NCI-H2081 treated with DMSO at 0.1 percent for 48 hours (cell line): ENCODE measurements around the gene EDIL3.

Source experiments
- DNase-seq: peaks from one replicate; lab custom pipeline; 2025; lab: John Stamatoyannopoulos, UW

EDIL3 gene

GRCh38 chr5:84384604-84385575, at the start of gene EDIL3:
Gene EDIL3 (minus strand): TSS chr5:84384880. CDS start chr5:84384374, 506 bp downstream.
- no peak for DNase-seq

GRCh38 chr5:84433461-84433860, 48.8 kb upstream of the EDIL3 start:
- no peak for DNase-seq

DNA sequence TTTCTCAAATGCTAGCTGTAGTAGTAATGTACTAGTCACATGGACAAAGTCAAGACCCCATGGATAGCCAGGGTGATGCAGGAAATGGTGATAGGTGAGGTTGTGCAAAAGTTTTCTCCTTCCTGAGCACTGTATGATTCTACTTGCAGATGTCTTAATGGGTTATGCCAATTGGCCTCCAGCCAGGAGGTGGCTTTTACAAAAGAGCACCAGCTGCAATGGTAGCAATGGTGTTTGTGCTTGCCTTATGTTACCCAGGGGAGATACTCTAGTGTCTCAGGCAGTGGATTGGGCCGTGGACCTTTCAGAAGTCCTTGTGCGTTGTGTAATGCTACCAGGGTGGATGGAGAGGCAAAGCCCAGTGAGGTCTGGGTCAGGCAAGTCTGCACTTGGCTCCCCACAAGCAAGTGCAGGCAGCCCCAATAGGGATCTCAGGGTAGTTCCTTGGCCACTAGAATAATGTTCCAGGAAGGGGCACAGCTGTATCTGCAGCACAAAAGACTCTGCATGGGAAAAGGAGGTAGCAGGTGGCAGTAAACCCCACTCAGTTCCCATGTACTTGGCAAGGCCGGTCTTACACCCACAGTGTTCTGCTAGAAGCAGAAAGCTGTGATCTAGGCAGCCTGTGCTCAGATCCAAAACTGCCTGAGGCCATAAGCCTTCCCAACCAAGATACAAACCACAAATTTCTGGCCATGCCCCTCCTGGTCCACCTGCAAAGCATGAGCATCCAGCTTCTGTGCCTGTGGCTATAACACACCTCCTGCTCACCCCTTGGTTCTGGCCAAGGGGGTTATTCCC, 46.4 kb upstream of the EDIL3 start:
- DNase-seq, result no peak

DNA sequence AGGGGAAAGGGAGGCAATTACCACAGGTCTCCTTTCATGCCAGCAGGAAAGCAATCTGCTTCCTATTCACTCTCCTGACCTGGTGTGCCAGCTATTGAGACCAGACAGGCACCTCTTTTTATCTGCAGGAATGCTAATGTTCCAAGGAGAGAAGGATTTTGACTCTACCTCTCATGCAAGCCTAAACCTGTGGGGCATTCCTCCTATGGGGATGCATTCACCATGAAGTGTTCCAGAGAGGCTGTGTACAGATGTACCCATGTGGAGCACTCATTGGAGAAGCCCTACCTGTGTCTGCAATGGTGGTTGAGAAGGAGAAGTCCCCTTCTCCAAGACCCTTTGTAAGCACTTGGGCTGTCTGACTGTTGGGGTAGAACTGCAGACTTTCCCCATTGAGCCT, 45.4 kb upstream of the EDIL3 start:
- no peak for DNase-seq

DNA sequence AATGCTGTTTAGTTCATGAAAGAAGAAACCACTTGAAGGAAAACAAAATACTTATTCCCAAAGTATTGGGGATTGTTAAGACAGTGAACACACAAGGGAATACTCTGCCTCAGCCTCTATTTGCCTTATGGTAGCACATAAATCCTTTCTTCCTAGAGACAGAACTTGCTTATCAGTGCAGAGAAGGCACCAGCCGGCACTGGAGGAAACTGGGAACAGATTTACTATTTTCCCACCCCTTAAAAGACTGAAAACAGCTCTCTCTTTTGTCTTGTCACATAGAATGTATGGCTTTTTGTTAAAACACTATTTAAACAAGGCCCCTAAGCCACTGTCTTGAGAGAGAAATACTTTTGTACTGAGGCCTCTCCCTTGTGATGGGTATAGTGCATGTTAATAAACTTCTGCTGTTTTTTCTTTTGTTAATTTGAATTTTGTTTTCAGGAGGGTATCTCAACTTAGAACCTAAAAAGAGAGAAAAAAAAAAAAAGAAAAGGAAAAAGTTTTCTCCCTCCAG, 40.7 kb upstream of the EDIL3 start:
- DNase-seq, result no peak

GRCh38 chr5:84419742-84420141, 35.1 kb upstream of the EDIL3 start:
- DNase-seq, result no peak

DNA sequence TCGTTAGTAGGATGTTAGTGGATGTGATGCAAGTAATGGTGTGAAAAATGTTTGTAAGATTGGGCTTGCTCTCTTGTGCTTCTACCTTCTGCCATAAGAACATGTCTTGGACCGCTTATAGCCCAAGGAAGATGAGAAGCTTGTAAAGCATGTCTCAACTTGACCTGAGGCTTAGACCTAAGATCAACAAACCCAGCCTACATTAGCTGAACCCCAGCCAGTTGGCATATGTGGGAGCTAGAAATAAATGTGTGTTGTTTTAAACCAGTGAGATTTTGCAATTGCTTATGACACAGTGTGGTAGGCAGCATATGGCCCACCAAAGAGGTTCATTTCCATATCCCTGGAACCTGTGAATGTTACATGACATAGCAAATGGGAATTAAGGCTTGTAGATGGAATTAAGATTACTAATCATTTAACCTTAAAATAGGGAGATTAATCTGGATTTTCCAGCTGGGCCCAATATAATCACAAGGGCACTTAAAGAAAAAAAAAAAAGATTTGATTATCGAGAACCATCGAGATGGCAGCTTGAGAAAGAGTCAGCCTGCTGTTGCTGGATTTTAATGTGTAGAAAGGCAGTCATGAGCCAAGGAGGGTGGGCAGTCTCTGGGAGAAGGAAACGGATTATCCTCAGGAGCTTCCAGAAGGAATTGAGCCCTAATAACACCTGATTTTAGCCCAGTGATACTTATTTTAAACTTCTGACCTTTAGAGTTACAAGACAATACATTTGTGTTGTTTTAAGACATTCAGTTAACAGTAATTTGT, 27.3 kb upstream of the EDIL3 start:
- no peak for DNase-seq

- DNase-seq, result no peak
Measured at GRCh38 chr5:84406111-84406510, 21.4 kb upstream of the EDIL3 start.

DNA sequence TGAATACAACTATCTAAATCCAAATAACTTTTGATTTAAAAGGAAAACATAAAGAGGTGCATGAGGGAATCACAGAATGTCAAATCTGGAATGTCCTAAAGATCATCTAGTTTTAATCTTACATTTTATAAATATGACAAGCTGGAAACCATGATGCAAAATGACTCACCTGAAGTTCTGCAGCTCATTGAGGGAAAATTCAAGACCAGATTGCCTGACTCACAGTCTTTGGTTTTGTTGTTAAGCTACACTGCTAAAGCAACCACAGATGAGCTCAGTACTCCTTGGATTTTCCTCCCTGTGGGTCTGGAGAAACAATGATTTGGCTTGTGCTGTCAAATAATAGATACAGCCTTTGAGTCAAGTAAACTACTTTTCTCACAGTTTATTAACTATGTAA, 19.1 kb upstream of the EDIL3 start:
- DNase-seq, result no peak

DNA sequence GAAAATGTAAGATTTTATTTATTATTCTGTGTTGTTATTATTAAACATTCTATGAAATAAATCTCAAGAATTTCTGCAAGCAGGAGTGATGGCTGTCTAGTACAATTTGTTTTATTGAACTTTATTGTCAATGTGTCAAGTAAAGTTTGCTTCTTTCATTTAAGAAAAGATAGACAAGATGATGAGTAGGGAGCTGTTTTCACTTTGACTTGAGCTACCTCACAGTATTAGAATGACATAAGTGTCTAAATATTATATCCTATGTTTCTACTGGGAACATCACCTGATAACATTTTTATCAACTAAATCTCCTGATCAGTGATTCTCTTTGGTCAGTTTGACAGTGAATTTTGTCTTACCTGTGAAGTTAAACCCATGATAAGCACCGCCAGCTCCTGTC, 12.7 kb upstream of the EDIL3 start:
- DNase-seq, result no peak

DNA sequence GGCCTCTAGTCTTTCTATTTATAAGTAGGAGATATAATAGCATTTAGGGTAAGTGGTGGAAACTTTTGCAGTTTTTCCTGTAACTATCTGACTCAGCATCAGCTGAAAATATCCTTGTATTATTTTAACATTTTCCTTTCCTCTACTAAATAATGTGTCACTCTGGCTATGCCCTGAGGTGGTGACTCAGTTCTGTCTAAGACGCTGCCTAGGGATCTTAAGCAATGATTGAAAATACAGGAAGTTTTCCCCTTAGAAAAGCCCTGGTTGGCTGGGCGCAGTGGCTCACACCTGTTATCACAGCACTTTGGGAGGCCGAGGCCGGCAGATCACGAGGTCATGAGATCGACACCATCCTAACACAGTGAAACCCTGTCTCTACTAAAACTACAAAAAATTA, 9.3 kb upstream of the EDIL3 start:
- no peak for DNase-seq

- no peak for DNase-seq
Measured at GRCh38 chr5:84392836-84393235, 8.2 kb upstream of the EDIL3 start.

- DNase-seq, result no peak
Measured at GRCh38 chr5:84385705-84386104, 1.0 kb upstream of the EDIL3 start.

DNA sequence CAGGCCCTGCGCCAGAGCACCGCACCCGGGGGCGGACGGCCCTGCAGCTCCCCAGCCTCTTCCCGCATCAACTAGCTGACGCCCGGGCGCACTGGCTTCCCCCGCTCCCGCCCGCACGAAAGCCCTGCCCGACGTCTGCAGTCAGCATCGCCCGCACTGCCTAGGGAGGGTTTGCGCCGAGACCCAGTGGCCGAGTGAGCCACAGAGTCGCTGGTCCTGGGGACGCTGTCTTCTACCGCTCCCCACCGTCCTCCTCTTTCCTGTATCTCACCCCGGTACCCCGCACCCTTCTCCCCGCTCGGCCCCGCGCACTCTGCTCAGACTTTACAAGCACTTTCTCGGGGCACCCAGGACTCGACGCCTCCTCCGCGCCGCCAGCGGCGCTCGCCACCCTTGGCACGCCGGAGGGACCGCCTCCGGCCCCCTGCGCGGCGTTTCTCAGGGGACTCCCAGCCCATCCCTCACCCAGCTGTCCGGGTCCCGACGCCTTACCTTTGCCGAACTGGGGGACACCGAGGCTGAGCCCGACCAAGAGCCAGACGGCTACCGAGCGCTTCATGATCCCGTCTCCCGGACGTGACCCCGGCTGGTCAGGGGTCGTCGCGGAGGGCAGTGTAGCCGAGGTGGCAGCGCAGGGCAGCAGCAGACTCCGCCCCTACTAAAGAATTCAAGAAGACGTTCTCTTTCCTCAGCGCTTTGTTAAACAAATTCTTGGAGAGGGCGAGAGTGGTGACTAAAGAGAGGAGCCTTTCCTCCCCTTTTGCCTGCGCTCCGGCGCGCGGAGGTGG, 670 bp downstream of the EDIL3 start:
- DNase-seq, result no peak

GRCh38 chr5:84383296-84383815, 1.3 kb downstream of the EDIL3 start:
- no peak for DNase-seq

GRCh38 chr5:84382363-84383295, 2.1 kb downstream of the EDIL3 start:
- DNase-seq, result no peak

DNA sequence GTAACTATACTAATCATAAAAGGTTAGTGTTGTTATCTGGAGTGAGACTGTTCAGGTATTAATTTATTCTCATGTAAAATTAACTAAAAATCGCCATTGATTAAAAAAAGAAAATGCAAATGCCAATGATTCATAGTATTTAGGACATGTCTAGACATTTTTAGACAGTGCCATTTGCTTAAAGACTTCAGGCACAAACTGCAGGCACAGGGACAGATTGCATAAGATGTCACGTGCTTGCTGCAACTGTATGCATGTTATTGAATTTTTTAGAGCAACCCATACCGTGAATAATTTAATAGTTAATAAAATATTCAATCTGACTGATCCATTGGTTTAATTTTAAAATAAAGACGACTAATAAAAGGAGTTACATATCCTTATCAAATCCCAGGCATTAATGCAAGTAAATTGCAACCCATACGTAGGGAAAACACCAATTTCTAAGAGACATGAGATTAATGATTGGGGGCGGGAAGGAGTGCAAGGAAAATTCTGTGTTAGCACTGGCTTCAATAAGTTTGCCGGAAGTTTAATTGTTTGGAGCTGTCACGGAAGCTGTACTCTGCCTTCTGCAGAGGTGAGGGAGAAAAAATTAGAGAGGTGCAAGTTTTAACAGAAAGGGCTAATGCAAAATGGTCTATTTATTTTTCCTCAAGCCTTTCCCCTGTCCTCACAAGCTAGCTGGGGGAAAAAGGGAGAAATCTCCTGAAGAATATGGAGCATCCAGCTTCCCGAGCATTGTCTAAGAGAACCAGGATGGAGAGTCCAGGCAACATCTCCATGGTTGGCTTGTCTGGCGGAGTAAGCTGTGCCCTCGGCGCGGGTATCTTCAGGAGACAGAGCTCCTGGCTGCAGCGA, 2.9 kb downstream of the EDIL3 start:
- DNase-seq, result no peak

- DNase-seq, result no peak
Measured at GRCh38 chr5:84379749-84380148, 4.9 kb downstream of the EDIL3 start.

- no peak for DNase-seq
Measured at GRCh38 chr5:84378961-84379360, 5.7 kb downstream of the EDIL3 start.
